H9 (cell line): Measurements from ENCODE around the gene LRRC7. TPM values are rescaled to one million over a fixed set of nuclear protein-coding genes. Genes with fewer than 3 reads are reported as not detected.

Experiments
- DNase-seq: peaks from one replicate; pipeline ENCODE4 v3.0.0-alpha.2; 2017
- H2AFZ ChIP-seq: one replicate; pipeline ENCODE4 v1.6.1; 2013; ENCODE audit warnings: mild to moderate bottlenecking, low read length, control low read depth, moderate library complexity
- H2AK5ac ChIP-seq: 2 replicates; pipeline ENCODE4 v1.6.1; 2013; ENCODE audit warnings: low read length, control low read depth, mixed read lengths; ENCODE audit not compliant: insufficient read length
- H2BK120ac ChIP-seq: one replicate; pipeline ENCODE4 v1.6.1; 2013; ENCODE audit warnings: low read depth, mild to moderate bottlenecking, low read length, control low read depth, inconsistent platforms; ENCODE audit not compliant: poor library complexity, severe bottlenecking
- H2BK12ac ChIP-seq: 2 replicates; pipeline ENCODE4 v1.6.1; 2013; ENCODE audit warnings: low read length, control low read depth, mixed read lengths, low read depth; ENCODE audit not compliant: insufficient read length
- H2BK15ac ChIP-seq: 2 replicates; pipeline ENCODE4 v1.6.1; 2013; ENCODE audit warnings: low read depth, low read length, control low read depth
- H2BK20ac ChIP-seq: one replicate; pipeline ENCODE4 v1.6.1; 2013; ENCODE audit warnings: low read depth, mild to moderate bottlenecking, low read length, control low read depth, inconsistent platforms; ENCODE audit not compliant: poor library complexity, severe bottlenecking
- H2BK5ac ChIP-seq: 2 replicates; pipeline ENCODE4 v1.6.1; 2013; ENCODE audit warnings: low read length, control low read depth, mixed read lengths; ENCODE audit not compliant: insufficient read length
- H3K14ac ChIP-seq: 2 replicates; pipeline ENCODE4 v1.6.1; 2013; ENCODE audit warnings: low read length, control low read depth; ENCODE audit not compliant: insufficient read depth
- H3K18ac ChIP-seq: 2 replicates; pipeline ENCODE4 v1.6.1; 2013; ENCODE audit warnings: low read depth, mild to moderate bottlenecking, mixed read lengths, low read length, control low read depth; ENCODE audit not compliant: insufficient read length
- H3K23ac ChIP-seq: 2 replicates; pipeline ENCODE4 v1.6.1; 2013; ENCODE audit warnings: low read length, control low read depth, mixed read lengths, low read depth; ENCODE audit not compliant: insufficient read length
- H3K23me2 ChIP-seq: 2 replicates; pipeline ENCODE4 v1.6.1; 2013; ENCODE audit warnings: low read depth, mild to moderate bottlenecking, mixed read lengths, low read length, control low read depth; ENCODE audit not compliant: insufficient read length, poor library complexity, severe bottlenecking
- H3K27ac ChIP-seq: 2 replicates; pipeline ENCODE4 v1.5.1; 2013; ENCODE audit warnings: low read length, control low read depth, mixed read lengths, low read depth; ENCODE audit not compliant: insufficient read length
- H3K27me3 ChIP-seq: 2 replicates; pipeline ENCODE4 v1.6.1; 2013; ENCODE audit warnings: low read length, control low read depth, inconsistent platforms; ENCODE audit not compliant: insufficient read depth
- H3K4ac ChIP-seq: 2 replicates; pipeline ENCODE4 v1.6.1; 2013; ENCODE audit warnings: low read depth, mild to moderate bottlenecking, control low read depth, inconsistent platforms, low read length, moderate library complexity
- H3K4me1 ChIP-seq: 2 replicates; pipeline ENCODE4 v1.6.1; 2013; ENCODE audit warnings: low read length, control low read depth, inconsistent platforms; ENCODE audit not compliant: insufficient read depth
- H3K4me2 ChIP-seq: 2 replicates; pipeline ENCODE4 v1.6.1; 2013; ENCODE audit warnings: low read length, control low read depth, mixed read lengths; ENCODE audit not compliant: insufficient read length, insufficient read depth
- H3K56ac ChIP-seq: 2 replicates; pipeline ENCODE4 v1.6.1; 2013; ENCODE audit warnings: low read depth, mild to moderate bottlenecking, mixed read lengths, low read length, control low read depth; ENCODE audit not compliant: insufficient read length
- H3K79me1 ChIP-seq: 2 replicates; pipeline ENCODE4 v1.6.1; 2013; ENCODE audit warnings: low read depth, mild to moderate bottlenecking, moderate library complexity, low read length, control low read depth, inconsistent platforms; ENCODE audit not compliant: insufficient read depth, poor library complexity, severe bottlenecking
- H3K79me2 ChIP-seq: 2 replicates; pipeline ENCODE4 v1.6.1; 2013; ENCODE audit warnings: low read length, control low read depth, inconsistent platforms; ENCODE audit not compliant: insufficient read depth
- H3K9ac ChIP-seq: 2 replicates; pipeline ENCODE4 v1.6.1; 2013; ENCODE audit warnings: low read length, control low read depth, mixed read lengths; ENCODE audit not compliant: insufficient read length; ENCODE audit errors: extremely low read depth
- H3K9me3 ChIP-seq: one replicate; pipeline ENCODE4 v1.6.1; 2013; ENCODE audit warnings: low read depth, low read length, inconsistent platforms; ENCODE audit not compliant: control insufficient read depth
- H3T11ph ChIP-seq: one replicate; pipeline ENCODE4 v1.6.1; 2013; ENCODE audit warnings: mild to moderate bottlenecking, low read length, control low read depth, inconsistent platforms
- H4K20me1 ChIP-seq: one replicate; pipeline ENCODE4 v1.6.1; 2013; ENCODE audit not compliant: control insufficient read depth, insufficient read length, insufficient read depth
- H4K5ac ChIP-seq: 2 replicates; pipeline ENCODE4 v1.6.1; 2013; ENCODE audit warnings: low read depth, mild to moderate bottlenecking, mixed read lengths, low read length, control low read depth; ENCODE audit not compliant: insufficient read length
- H4K8ac ChIP-seq: replicated peaks from 2 replicates; pipeline ENCODE4 v1.6.1; 2013; ENCODE audit warnings: low read length, control low read depth, mixed read lengths, low read depth; ENCODE audit not compliant: insufficient read length
- H4K91ac ChIP-seq: 2 replicates; pipeline ENCODE4 v1.6.1; 2013; ENCODE audit warnings: low read depth, mild to moderate bottlenecking, moderate library complexity, mixed read lengths, low read length, control low read depth; ENCODE audit not compliant: insufficient read length
- H3K27ac Mint-ChIP-seq, 3 experiments: 2 replicates in 2 of 3; 3 replicates in 1 of 3; pipeline ENCODE4 v1.8.0; 2020 to 2021; ENCODE audit warnings: mixed read lengths in 3 of 3, mild to moderate bottlenecking in 1 of 3, moderate library complexity in 1 of 3
- H3K27me3 Mint-ChIP-seq: 2 replicates; pipeline ENCODE4 v1.8.0; 2021; ENCODE audit warnings: low read depth, mild to moderate bottlenecking, moderate library complexity, mixed read lengths
- H3K36me3 Mint-ChIP-seq, 3 experiments: 2 replicates in 2 of 3; 3 replicates in 1 of 3; pipeline ENCODE4 v1.8.0; 2020 to 2021; ENCODE audit warnings: low read depth in 3 of 3, mixed read lengths in 3 of 3; ENCODE audit not compliant: insufficient read depth in 1 of 3
- H3K4me1 Mint-ChIP-seq, 2 experiments: 2 replicates each; pipeline ENCODE4 v1.8.0; 2020; ENCODE audit warnings: mixed read lengths in 2 of 2
- H3K4me3 Mint-ChIP-seq, 2 experiments: 2 replicates in 1 of 2; 3 replicates in 1 of 2; pipeline ENCODE4 v1.8.0; 2020 to 2021; ENCODE audit warnings: mild to moderate bottlenecking in 2 of 2, mixed read lengths in 2 of 2, moderate library complexity in 1 of 2
- H3K9me3 Mint-ChIP-seq, 2 experiments: 2 replicates in 1 of 2; 3 replicates in 1 of 2; pipeline ENCODE4 v1.8.0; 2020; ENCODE audit warnings: mild to moderate bottlenecking in 2 of 2, mixed read lengths in 2 of 2, moderate library complexity in 1 of 2
- WGBS: extraction: QIAGEN DNeasy Blood & Tissue Kit; methylation state at CpG from one replicate; pipeline ENCODE4 v1.1.7; 2013; ENCODE audit warnings: missing lambda C conversion rate, low lambda C conversion rate, mixed read lengths; ENCODE audit not compliant: insufficient read length; ENCODE audit errors: extremely low coverage; 5-methylcytosine and 5-hydroxymethylcytosine counted together
- total RNA-seq: library from RNA; stranded (reverse); gene quantifications from 2 replicates; pipeline ENCODE4 v1.2.1, GENCODE V29; 2021
- TF ChIP-seq, protein P1 (sequence below): fragments of 200-600 bp; sonication (generic); conservative IDR thresholded peaks from 3 replicates; pipeline ENCODE4 v1.8.0; 2021; ENCODE audit warnings: antibody characterized with exemption, mild to moderate bottlenecking

Gene LRRC7
- total RNA-seq, 1 experiment from 2014 or later: not detected

DNA sequence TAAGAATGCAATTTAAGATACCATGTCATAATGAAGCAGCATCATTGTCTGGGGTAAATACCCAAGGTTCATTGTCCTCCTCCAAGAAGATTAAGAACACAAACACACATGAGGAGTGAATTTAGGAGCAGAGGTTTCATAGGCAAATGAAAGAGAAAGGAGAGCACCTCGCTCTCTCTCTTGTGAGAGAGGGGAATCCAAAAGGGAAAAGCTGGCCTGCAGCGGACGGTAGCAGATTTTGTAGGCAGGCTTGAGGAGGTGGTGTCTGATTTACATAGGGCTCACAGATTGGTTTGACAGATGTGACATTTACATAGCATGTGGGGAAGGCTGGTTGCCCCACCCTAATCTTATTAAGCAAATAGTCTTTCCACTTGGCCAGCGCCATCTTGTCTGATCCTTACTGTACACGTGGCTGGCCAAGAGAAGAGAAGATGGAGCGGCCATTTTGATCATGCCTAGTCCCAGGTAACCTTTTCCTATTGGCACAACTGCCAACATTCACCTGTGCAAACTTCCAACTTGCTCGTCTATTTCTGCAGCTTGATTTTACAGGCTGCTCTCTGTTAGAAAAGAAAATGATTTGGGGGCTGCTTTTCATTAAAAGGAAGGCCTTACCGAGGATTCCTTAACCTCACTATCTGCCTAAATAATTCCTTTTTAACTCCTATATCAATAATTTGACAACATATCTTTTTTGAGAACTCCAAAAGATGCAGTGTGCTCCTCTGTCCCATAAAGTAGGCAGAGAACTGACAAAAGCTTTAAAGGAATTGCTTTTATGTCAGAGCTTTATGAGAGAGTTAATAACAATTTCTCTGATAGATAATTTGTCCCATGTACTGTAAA, 16.0 kb upstream of the LRRC7 start:
- Mint-ChIP-seq H3K4me1 (peaks cover 0 to 3% of the 10 kb centered on the region in 2 experiments; a peak in 2 of 4 replicates), H3K9me3 (no peaks in the 10 kb centered on the region), H3K36me3 (no peaks in the 10 kb centered on the region), H3K4me3 (no peak overlapping the region), H3K27ac (no peak overlapping the region), H3K27me3 (peaks cover 6% of the 10 kb centered on the region)
- no peak overlapping the region for H4K5ac ChIP-seq
- H3K79me1 ChIP-seq: no peaks in the 10 kb centered on the region
- no CpG with 5 or more reads among the region's 8 CpGs for WGBS
- H3K79me2 ChIP-seq: no peaks in the 10 kb centered on the region
- H3K23ac ChIP-seq: no peak overlapping the region
- no peak overlapping the region for H3K4ac ChIP-seq
- no peak overlapping the region for H4K8ac ChIP-seq
- no peak overlapping the region for H2AFZ ChIP-seq
- H3K18ac ChIP-seq: no peak overlapping the region
- H2BK5ac ChIP-seq: no peak overlapping the region
- no peak overlapping the region for H2BK15ac ChIP-seq
- H2BK120ac ChIP-seq: no peak overlapping the region
- H3T11ph ChIP-seq: no peak overlapping the region
- H2BK20ac ChIP-seq: no peak overlapping the region
- DNase-seq: no peak
- H3K27ac ChIP-seq: no peak overlapping the region
- no peak overlapping the region for H3K14ac ChIP-seq
- no peaks in the 10 kb centered on the region for H3K4me1 ChIP-seq
- TF ChIP-seq, protein P1, sequence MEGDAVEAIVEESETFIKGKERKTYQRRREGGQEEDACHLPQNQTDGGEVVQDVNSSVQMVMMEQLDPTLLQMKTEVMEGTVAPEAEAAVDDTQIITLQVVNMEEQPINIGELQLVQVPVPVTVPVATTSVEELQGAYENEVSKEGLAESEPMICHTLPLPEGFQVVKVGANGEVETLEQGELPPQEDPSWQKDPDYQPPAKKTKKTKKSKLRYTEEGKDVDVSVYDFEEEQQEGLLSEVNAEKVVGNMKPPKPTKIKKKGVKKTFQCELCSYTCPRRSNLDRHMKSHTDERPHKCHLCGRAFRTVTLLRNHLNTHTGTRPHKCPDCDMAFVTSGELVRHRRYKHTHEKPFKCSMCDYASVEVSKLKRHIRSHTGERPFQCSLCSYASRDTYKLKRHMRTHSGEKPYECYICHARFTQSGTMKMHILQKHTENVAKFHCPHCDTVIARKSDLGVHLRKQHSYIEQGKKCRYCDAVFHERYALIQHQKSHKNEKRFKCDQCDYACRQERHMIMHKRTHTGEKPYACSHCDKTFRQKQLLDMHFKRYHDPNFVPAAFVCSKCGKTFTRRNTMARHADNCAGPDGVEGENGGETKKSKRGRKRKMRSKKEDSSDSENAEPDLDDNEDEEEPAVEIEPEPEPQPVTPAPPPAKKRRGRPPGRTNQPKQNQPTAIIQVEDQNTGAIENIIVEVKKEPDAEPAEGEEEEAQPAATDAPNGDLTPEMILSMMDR: no peak
- no peak overlapping the region for H4K91ac ChIP-seq
- H2AK5ac ChIP-seq: no peak overlapping the region
- H2BK12ac ChIP-seq: no peak overlapping the region
- H3K27me3 ChIP-seq: no peaks in the 10 kb centered on the region
- H3K23me2 ChIP-seq: no peaks in the 10 kb centered on the region
- H3K4me2 ChIP-seq: no peak overlapping the region
- H3K56ac ChIP-seq: no peak overlapping the region
- no peaks in the 10 kb centered on the region for H4K20me1 ChIP-seq
- no peaks in the 10 kb centered on the region for H3K9me3 ChIP-seq
- no peak overlapping the region for H3K9ac ChIP-seq
